Colonic mucosa (tissue), 4 donors: Measurements from ENCODE around the gene ZNF248. TPM values are rescaled to one million over a fixed set of nuclear protein-coding genes. Genes with fewer than 3 reads are reported as not detected.
"Not testable (repeated sequence)": the region's sequence is repeated elsewhere in the genome, so short reads cannot be mapped to it uniquely, and the experiment has no call there.

Source experiments
- DNase-seq: peaks from one replicate; pipeline ENCODE4 v3.0.0-alpha.2; 2020
- H3K27ac ChIP-seq: fragments of 200-600 bp; one replicate; pipeline ENCODE4 v1.8.0; 2021
- H3K27me3 ChIP-seq: fragments of 200-600 bp; one replicate; pipeline ENCODE4 v1.8.0; 2021
- H3K36me3 ChIP-seq: fragments of 200-600 bp; one replicate; pipeline ENCODE4 v1.8.0; 2021
- H3K4me1 ChIP-seq: fragments of 200-600 bp; one replicate; pipeline ENCODE4 v1.8.0; 2021; ENCODE audit warnings: mild to moderate bottlenecking
- H3K4me3 ChIP-seq: fragments of 200-600 bp; one replicate; pipeline ENCODE4 v1.8.0; 2021
- H3K9ac ChIP-seq, 2 donors: one replicate each; pipeline ENCODE4 v1.7.0; 2013; ENCODE audit warnings: control low read depth in 2 of 2, low read depth in 2 of 2, low read length in 2 of 2
- H3K9me3 ChIP-seq: fragments of 200-600 bp; one replicate; pipeline ENCODE4 v1.8.0; 2021
- intact Hi-C: fragments of 100-400 bp; cut with DNase I; formaldehyde crosslinking; loops from one replicate; pipeline ENCODE4 v1.14.1; 2022
- total RNA-seq, 2 donors: library from RNA; stranded (reverse); fragmentation: NEBNext Ultra II Directional in 1 of 2; extraction: Animal tissue kit (Norgen Biotek cat#: 25700) in 1 of 2; gene quantifications; one replicate each; pipeline ENCODE4 v1.2.1, GENCODE V29; 2021
- TF ChIP-seq, protein P1 (sequence below): fragments of 200-600 bp; IDR thresholded peaks from one replicate; pipeline ENCODE4 v1.8.0; 2022; ENCODE audit warnings: antibody characterized with exemption, mild to moderate bottlenecking
- donor health status: healthy.
- donor health status: DM: no; HTN: no; CAD: no.
- donor health status: DM: no; HTN: no; CAD: no.

ZNF248 gene
- total RNA-seq, 2 donors from 2014 or later, result 7.5 to 8.2 TPM

DNA sequence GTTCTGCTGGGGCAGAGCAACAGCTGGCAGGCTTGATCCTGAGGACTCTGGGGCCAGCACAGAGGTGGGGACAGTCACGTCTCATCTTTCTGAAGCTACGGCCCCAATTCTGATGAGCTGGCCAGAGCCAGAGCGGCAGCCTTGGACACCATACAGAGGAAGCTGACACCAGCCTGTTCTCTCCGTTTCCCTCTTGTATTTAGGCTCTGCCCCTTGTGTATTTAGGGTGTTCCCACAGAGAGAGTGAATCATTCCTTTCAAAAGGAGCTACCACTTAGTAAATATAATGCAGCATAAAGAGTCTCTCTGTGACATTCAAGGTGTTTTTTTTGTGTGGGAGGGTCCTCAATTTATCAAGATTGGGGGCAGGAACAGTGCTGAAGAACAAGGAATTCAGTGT lies 109.2 kb downstream of the ZNF248 start:
- intact Hi-C loops, result no loop called here
- H3K36me3 ChIP-seq, result no peaks in the 10 kb centered on the region
- H3K9me3 ChIP-seq, result no peaks in the 10 kb centered on the region
- TF ChIP-seq, protein P1, sequence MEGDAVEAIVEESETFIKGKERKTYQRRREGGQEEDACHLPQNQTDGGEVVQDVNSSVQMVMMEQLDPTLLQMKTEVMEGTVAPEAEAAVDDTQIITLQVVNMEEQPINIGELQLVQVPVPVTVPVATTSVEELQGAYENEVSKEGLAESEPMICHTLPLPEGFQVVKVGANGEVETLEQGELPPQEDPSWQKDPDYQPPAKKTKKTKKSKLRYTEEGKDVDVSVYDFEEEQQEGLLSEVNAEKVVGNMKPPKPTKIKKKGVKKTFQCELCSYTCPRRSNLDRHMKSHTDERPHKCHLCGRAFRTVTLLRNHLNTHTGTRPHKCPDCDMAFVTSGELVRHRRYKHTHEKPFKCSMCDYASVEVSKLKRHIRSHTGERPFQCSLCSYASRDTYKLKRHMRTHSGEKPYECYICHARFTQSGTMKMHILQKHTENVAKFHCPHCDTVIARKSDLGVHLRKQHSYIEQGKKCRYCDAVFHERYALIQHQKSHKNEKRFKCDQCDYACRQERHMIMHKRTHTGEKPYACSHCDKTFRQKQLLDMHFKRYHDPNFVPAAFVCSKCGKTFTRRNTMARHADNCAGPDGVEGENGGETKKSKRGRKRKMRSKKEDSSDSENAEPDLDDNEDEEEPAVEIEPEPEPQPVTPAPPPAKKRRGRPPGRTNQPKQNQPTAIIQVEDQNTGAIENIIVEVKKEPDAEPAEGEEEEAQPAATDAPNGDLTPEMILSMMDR, result no peak
- no peaks in the 10 kb centered on the region for H3K27me3 ChIP-seq
- no peak overlapping the region for H3K27ac ChIP-seq
- H3K9ac ChIP-seq, result no peak overlapping the region
- no peak for DNase-seq
- no peaks in the 10 kb centered on the region for H3K4me1 ChIP-seq
- no peak overlapping the region for H3K4me3 ChIP-seq

DNA sequence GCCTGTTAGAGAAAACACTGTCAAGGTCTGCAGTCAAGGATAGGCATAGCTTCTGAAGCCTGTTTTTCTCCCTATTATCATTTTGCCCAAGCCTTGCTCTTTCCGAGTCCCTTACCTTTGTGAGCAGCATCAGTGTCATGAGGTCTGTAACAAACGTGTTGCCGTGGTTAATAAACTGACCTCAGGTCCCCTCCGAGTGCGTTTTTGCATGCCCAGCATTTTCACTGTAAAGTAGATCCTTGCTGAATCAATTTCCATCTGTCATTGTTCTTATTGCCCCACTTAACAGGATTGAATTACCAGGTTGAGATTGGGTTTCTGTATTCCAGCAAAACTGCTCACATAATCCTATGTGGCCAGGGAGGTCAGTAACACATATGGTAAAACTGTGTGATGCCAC lies 110.3 kb downstream of the ZNF248 start:
- no peaks in the 10 kb centered on the region for H3K9me3 ChIP-seq
- no peak overlapping the region for H3K27ac ChIP-seq
- TF ChIP-seq, protein P1, result no peak
- intact Hi-C loops, result no loop called here
- no peaks in the 10 kb centered on the region for H3K4me1 ChIP-seq
- DNase-seq, result no peak
- no peak overlapping the region for H3K9ac ChIP-seq
- no peak overlapping the region for H3K4me3 ChIP-seq
- no peaks in the 10 kb centered on the region for H3K27me3 ChIP-seq
- no peaks in the 10 kb centered on the region for H3K36me3 ChIP-seq

DNA sequence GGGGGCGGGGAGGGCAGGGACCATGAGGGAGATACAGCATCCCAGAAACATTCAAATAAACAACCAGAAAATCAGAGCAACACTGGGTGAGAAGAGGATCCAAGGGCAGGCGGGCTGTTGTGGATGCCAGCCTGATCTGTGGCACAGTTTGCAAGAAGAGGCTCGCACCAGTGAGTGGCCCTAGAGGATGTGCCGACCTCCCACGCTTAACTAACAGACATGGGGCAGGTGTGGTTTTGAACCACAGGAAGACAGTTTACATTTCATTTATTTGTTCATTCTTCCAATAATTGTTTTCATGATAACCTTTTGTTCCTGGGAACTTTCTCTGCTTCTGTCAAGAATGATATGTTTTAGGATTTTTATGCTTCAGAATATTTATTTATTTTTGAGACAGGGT lies 115.6 kb downstream of the ZNF248 start:
- Histone ChIP-seq H3K36me3 (no peaks in the 10 kb centered on the region), H3K27me3 (no peaks in the 10 kb centered on the region), H3K9ac (no peak overlapping the region), H3K27ac (no peak overlapping the region), H3K4me1 (no peaks in the 10 kb centered on the region), H3K4me3 (no peak overlapping the region), H3K9me3 (no peaks in the 10 kb centered on the region)
- no peak for DNase-seq
- intact Hi-C loops, result no loop called here
- TF ChIP-seq, protein P1, result no peak

DNA sequence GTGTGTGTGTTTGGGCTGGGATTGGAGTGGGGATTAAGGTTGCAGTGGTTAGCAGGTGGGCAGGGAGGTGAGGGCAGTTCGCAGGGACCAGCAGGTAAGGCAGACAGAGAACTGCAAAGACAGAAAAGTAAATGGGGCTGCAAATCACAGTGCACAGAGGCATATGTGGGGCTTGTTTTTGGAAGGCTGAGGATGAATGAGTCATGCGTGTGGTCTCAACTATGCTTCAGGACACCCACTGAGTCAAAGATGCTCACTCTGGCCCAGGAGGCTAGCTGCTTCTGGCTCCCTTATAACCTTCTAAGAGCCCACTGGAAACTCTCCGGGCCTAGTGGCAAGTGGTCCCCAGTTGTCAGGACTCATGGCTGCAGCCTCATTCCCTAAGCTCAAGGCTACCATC lies 118.2 kb downstream of the ZNF248 start:
- TF ChIP-seq, protein P1, result no peak
- H3K27ac ChIP-seq, result no peak overlapping the region
- H3K9ac ChIP-seq, result no peak overlapping the region
- no peak for DNase-seq
- H3K9me3 ChIP-seq, result no peaks in the 10 kb centered on the region
- intact Hi-C loops, result no loop called here
- H3K4me1 ChIP-seq, result no peaks in the 10 kb centered on the region
- H3K36me3 ChIP-seq, result no peaks in the 10 kb centered on the region
- H3K27me3 ChIP-seq, result no peaks in the 10 kb centered on the region
- H3K4me3 ChIP-seq, result no peak overlapping the region

- H3K9ac ChIP-seq, intact Hi-C loops, H3K36me3 ChIP-seq, H3K4me1 ChIP-seq, H3K4me3 ChIP-seq, H3K27me3 ChIP-seq, H3K9me3 ChIP-seq, DNase-seq, H3K27ac ChIP-seq: not testable (repeated sequence)
These were observed 119.2 kb downstream of the ZNF248 start for GRCh38 chr10:37738241-37738640.

DNA sequence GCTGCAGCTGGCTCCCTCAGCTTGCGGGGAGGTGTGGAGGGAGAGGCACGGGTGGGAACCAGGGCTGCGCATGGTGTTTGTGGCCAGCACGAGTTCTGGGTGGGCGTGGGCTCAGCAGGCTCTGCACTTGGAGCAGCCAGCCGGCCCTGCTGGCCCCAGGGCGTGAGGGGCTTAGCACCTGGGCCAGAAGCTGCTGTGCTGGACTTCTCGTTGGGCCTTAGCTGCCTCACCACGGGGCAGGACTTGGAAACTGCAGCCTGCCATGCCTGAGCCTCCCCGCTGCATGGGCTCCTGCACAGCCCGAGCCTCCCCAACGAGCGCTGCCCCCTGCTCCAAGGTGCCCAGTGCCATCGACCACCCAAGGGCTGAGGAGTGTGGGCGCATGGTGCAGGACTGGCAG lies 120.1 kb downstream of the ZNF248 start:
- H3K9me3 ChIP-seq, result no peaks in the 10 kb centered on the region
- H3K27ac ChIP-seq, result no peak overlapping the region
- H3K36me3 ChIP-seq, result no peaks in the 10 kb centered on the region
- TF ChIP-seq, protein P1, result no peak
- intact Hi-C loops, result no loop called here
- no peak overlapping the region for H3K9ac ChIP-seq
- no peak overlapping the region for H3K4me3 ChIP-seq
- no peak for DNase-seq
- no peaks in the 10 kb centered on the region for H3K27me3 ChIP-seq
- H3K4me1 ChIP-seq, result no peaks in the 10 kb centered on the region
